K562 (cell line): ENCODE results near the gene CFAP97D2. TPM values are rescaled to one million over a fixed set of nuclear protein-coding genes. Genes with fewer than 3 reads are reported as not detected.

Source experiments
- ERF ChIP-seq: fragments of 450-650 bp; formaldehyde crosslinking; IDR thresholded peaks from 2 replicates; pipeline ENCODE4 v1.4.0; 2020; ENCODE audit warnings: mild to moderate bottlenecking, mixed read lengths
- HINFP ChIP-seq: fragments of 450-650 bp; conservative IDR thresholded peaks from 2 replicates; pipeline ENCODE4 v1.6.1; 2016; ENCODE audit warnings: missing genetic modification characterization, low read depth, mild to moderate bottlenecking, control low read depth, missing compliant biosample characterization
- ILF3 ChIP-seq: fragments of 450-650 bp; IDR thresholded peaks from 2 replicates; pipeline ENCODE4 v1.6.1; 2018; ENCODE audit warnings: antibody characterized with exemption, mild to moderate bottlenecking, moderate library complexity, borderline replicate concordance
- MIER1 ChIP-seq: fragments of 450-650 bp; IDR thresholded peaks from 2 replicates; pipeline ENCODE4 v1.6.1; 2016; ENCODE audit warnings: antibody characterized with exemption, mild to moderate bottlenecking, low read depth
- MXI1 ChIP-seq: IDR thresholded peaks from 2 replicates; pipeline ENCODE4 v1.6.1; 2011; ENCODE audit warnings: low read depth, mild to moderate bottlenecking, improper control_type of control experiment, low read length
- NCOA4 ChIP-seq: fragments of 450-650 bp; IDR thresholded peaks from 2 replicates; pipeline ENCODE4 v1.6.1; 2018; ENCODE audit warnings: mild to moderate bottlenecking; ENCODE audit not compliant: partially characterized antibody
- NEUROD1 ChIP-seq: fragments of 150-350 bp; IDR thresholded peaks from 2 replicates; pipeline ENCODE4 v1.6.1; 2014; ENCODE audit warnings: borderline replicate concordance, low read length, low read depth; ENCODE audit not compliant: partially characterized antibody
- NFE2 ChIP-seq: IDR thresholded peaks from 2 replicates; pipeline ENCODE4 v1.6.1; 2014; ENCODE audit warnings: antibody characterized with exemption, low read depth
- NFXL1 ChIP-seq: fragments of 450-650 bp; formaldehyde crosslinking; IDR thresholded peaks from 2 replicates; pipeline ENCODE4 v1.4.0; 2021; ENCODE audit warnings: mild to moderate bottlenecking
- RBM39 ChIP-seq: fragments of 200-400 bp; formaldehyde crosslinking; optimal IDR thresholded peaks from 2 replicates; pipeline ENCODE3; 2018; ENCODE audit warnings: low read depth, low read length
- USF1 ChIP-seq: sonication (generic); formaldehyde crosslinking; IDR thresholded peaks from 2 replicates; pipeline ENCODE4 v1.9.0; 2022; ENCODE audit warnings: mild to moderate bottlenecking, missing genetic modification reagents
- ZBTB34 ChIP-seq: fragments of 250-450 bp; sonication (Bioruptor Pico); IDR thresholded peaks from 2 replicates; pipeline ENCODE4 v1.8.0; 2021; ENCODE audit warnings: mild to moderate bottlenecking, moderate library complexity
- ZBTB5 ChIP-seq: fragments of 450-650 bp; IDR thresholded peaks from 2 replicates; pipeline ENCODE4 v1.6.1; 2017; ENCODE audit warnings: antibody characterized with exemption
- ZNF197 ChIP-seq: fragments of 200-800 bp; sonication (Bioruptor generic); IDR thresholded peaks from 2 replicates; pipeline ENCODE4 v1.6.1; 2016; ENCODE audit warnings: low read depth, missing genetic modification characterization, missing compliant biosample characterization
- ZNF274 ChIP-seq: IDR thresholded peaks from 2 replicates; pipeline ENCODE4 v1.6.1; 2011; ENCODE audit warnings: low read depth, mild to moderate bottlenecking, low read length, moderate library complexity, borderline replicate concordance
- ZNF507 ChIP-seq: conservative IDR thresholded peaks from 2 replicates; pipeline ENCODE4 v1.6.1; 2017; ENCODE audit warnings: missing genetic modification characterization, missing compliant biosample characterization
- ZNF561 ChIP-seq: fragments of 450-650 bp; formaldehyde crosslinking; conservative IDR thresholded peaks from 2 replicates; pipeline ENCODE4 v1.4.0; 2020; ENCODE audit warnings: mild to moderate bottlenecking, moderate library complexity
- ZNF592 ChIP-seq: fragments of 450-650 bp; IDR thresholded peaks from 2 replicates; pipeline ENCODE4 v1.6.1; 2017; ENCODE audit warnings: antibody characterized with exemption, mild to moderate bottlenecking
- ZNF75A ChIP-seq: fragments of 450-650 bp; formaldehyde crosslinking; IDR thresholded peaks from 2 replicates; pipeline ENCODE4 v1.4.0; 2020; ENCODE audit warnings: mild to moderate bottlenecking
- ZNF778 ChIP-seq: fragments of 450-650 bp; formaldehyde crosslinking; IDR thresholded peaks from 2 replicates; pipeline ENCODE4 v1.4.0; 2020; ENCODE audit warnings: mild to moderate bottlenecking, moderate library complexity
- polyA plus RNA-seq, 8 experiments: library from polyadenylated mRNA; depleted of rRNA in 4 of 8; stranded (reverse) in 5 of 8; unstranded in 3 of 8; fragments of >200 nt; fragmentation: Nextera tagmentation in 2 of 8; fragmentation: Illumina TruSeq in 1 of 8; extraction: Ambion mirVana in 2 of 8; extraction: Trizol in 1 of 8; gene quantifications; 2 replicates each; pipeline versions ENCODE4 v1.2.1 to v1.2.3, GENCODE V29; 2011 to 2014; ENCODE audit warnings: inconsistent platforms in 1 of 8, missing spikeins in 1 of 8
- total RNA-seq, 7 experiments: library from RNA; depleted of rRNA in 6 of 7; stranded (reverse); fragments of >200 nt in 6 of 7; fragmentation: Illumina TruSeq in 2 of 7; extraction: Trizol in 2 of 7; gene quantifications; 2 replicates each; pipeline versions ENCODE4 v1.2.1 to v1.2.3, GENCODE V29; 2011 to 2021; ENCODE audit warnings: low replicate concordance in 1 of 7

CFAP97D2 gene
- total and polyA plus RNA-seq, 9 of the 15 experiments (the other 6 are each of a cell fraction or from before 2014, with no cell fraction given), result not detected

- TF ChIP-seq USF1, result no peak
- no peak for TF ChIP-seq NFXL1
- TF ChIP-seq ZNF75A (CRISPR knock-in tag), result no peak
- TF ChIP-seq MXI1, result no peak
- no peak for TF ChIP-seq ZBTB34 (CRISPR knock-in tag)
- TF ChIP-seq MIER1, result no peak
- no peak for TF ChIP-seq ZBTB5
- TF ChIP-seq ZNF197 (CRISPR knock-in tag), result 0 out of 2 replicates have a peak, but pooled peaks have one; percentile 23
- no peak for TF ChIP-seq ZNF778
- no peak for TF ChIP-seq ZNF274
- TF ChIP-seq NFE2, result peak; percentile 99
- no peak for TF ChIP-seq ZNF561 (CRISPR knock-in tag)
- peak; percentile 32 for TF ChIP-seq NEUROD1
- TF ChIP-seq NCOA4, result no peak
- peak; percentile 96 for TF ChIP-seq ZNF592
- TF ChIP-seq ZNF507 (tag), result no peak
- no peak for TF ChIP-seq RBM39
- no peak for TF ChIP-seq HINFP (tag)
- 0 out of 2 replicates have a peak, but pooled peaks have one; percentile 28 for TF ChIP-seq ERF
- TF ChIP-seq ILF3, result no peak
Measured at GRCh38 chr13:114222461-114222968, 43.5 kb downstream of the CFAP97D2 start (continued).
